Cardiac muscle cell (in vitro differentiated cells and primary cell): Measurements from ENCODE around the gene WDR53. TPM values are rescaled to one million over a fixed set of nuclear protein-coding genes. Genes with fewer than 3 reads are reported as not detected.
A peak's percentile ranks its signal among the peaks of the same experiment; 100 is the strongest.

ENCODE experiments used
- DNase-seq, 2 donors: peaks; one replicate each; pipeline versions ENCODE4 v3.0.0 to v3.0.0-alpha.2; 2010 to 2017; ENCODE audit warnings: low read depth in 1 of 2, low spot score in 1 of 2
- H3K27ac ChIP-seq: fragments of 200-600 bp; sonication (generic); 2 replicates; pipeline ENCODE4 v1.5.1; 2016
- H3K27me3 ChIP-seq: fragments of 200-600 bp; sonication (generic); 2 replicates; pipeline ENCODE4 v1.6.0; 2016; ENCODE audit warnings: control low read depth
- H3K36me3 ChIP-seq: fragments of 200-600 bp; sonication (generic); 2 replicates; pipeline ENCODE4 v1.5.1; 2016; ENCODE audit warnings: control low read depth
- H3K4me1 ChIP-seq: fragments of 200-600 bp; sonication (generic); 2 replicates; pipeline ENCODE4 v1.8.1; 2017; ENCODE audit warnings: low read depth, mild to moderate bottlenecking, mixed run types
- H3K4me3 ChIP-seq: fragments of 200-600 bp; sonication (generic); 2 replicates; pipeline ENCODE4 v1.5.1; 2016; ENCODE audit warnings: mild to moderate bottlenecking
- H3K9me3 ChIP-seq: fragments of 200-600 bp; sonication (generic); 2 replicates; pipeline ENCODE4 v1.5.1; 2017; ENCODE audit warnings: low read depth, mild to moderate bottlenecking, control low read depth
- CTCF ChIP-seq: IDR thresholded peaks from 2 replicates; pipeline ENCODE4 v1.5.1; 2012; ENCODE audit warnings: low read depth, mild to moderate bottlenecking, low read length
- polyA plus RNA-seq: library from polyadenylated mRNA; unstranded; fragments of >200 nt; fragmentation: Nextera tagmentation; extraction: Ambion mirVana; gene quantifications from 2 replicates; pipeline ENCODE4 v1.2.1, GENCODE V29; 2016
- total RNA-seq: library from RNA; depleted of rRNA; stranded (reverse); fragments of >200 nt; gene quantifications from 2 replicates; pipeline ENCODE4 v1.2.3, GENCODE V29; 2016

The WDR53 gene
- total and polyA plus RNA-seq, 2 experiments from 2014 or later: 8.9 to 9.5 TPM

- H3K9me3 ChIP-seq: no peaks in the 10 kb centered on the region
- DNase-seq: no peak
- H3K36me3 ChIP-seq: no peaks in the 10 kb centered on the region
- H3K27me3 ChIP-seq: no peaks in the 10 kb centered on the region
- no peak for TF ChIP-seq CTCF
- H3K4me3 ChIP-seq: no peak overlapping the region
- no peak overlapping the region for H3K27ac ChIP-seq
- H3K4me1 ChIP-seq: no peaks in the 10 kb centered on the region
Observed at GRCh38 chr3:196544491-196544992, 23.8 kb downstream of the WDR53 start.

- no peak for DNase-seq
- no peaks in the 10 kb centered on the region for H3K4me1 ChIP-seq
- H3K9me3 ChIP-seq: no peaks in the 10 kb centered on the region
- H3K27me3 ChIP-seq: no peaks in the 10 kb centered on the region
- no peak overlapping the region for H3K27ac ChIP-seq
- no peak for TF ChIP-seq CTCF
- H3K4me3 ChIP-seq: no peak overlapping the region
- no peaks in the 10 kb centered on the region for H3K36me3 ChIP-seq
Observed at GRCh38 chr3:196541684-196542445, 26.5 kb downstream of the WDR53 start.

GRCh38 chr3:196537319-196537984 is 30.9 kb downstream of the WDR53 start:
- Histone ChIP-seq H3K27me3 (no peaks in the 10 kb centered on the region), H3K4me1 (no peaks in the 10 kb centered on the region), H3K9me3 (no peaks in the 10 kb centered on the region), H3K4me3 (no peak overlapping the region), H3K36me3 (no peaks in the 10 kb centered on the region), H3K27ac (no peak overlapping the region)
- peak in 1 of 2 donors; percentile 48 for DNase-seq
- peak; percentile 58 for TF ChIP-seq CTCF

- Histone ChIP-seq H3K27ac (no peak overlapping the region), H3K27me3 (no peaks in the 10 kb centered on the region), H3K36me3 (no peaks in the 10 kb centered on the region), H3K4me3 (no peak overlapping the region), H3K9me3 (no peaks in the 10 kb centered on the region), H3K4me1 (no peaks in the 10 kb centered on the region)
- peak in 1 of 2 donors; percentile 75 for DNase-seq
- no peak for TF ChIP-seq CTCF
Observed at GRCh38 chr3:196533260-196533681, 35.1 kb downstream of the WDR53 start.

DNA sequence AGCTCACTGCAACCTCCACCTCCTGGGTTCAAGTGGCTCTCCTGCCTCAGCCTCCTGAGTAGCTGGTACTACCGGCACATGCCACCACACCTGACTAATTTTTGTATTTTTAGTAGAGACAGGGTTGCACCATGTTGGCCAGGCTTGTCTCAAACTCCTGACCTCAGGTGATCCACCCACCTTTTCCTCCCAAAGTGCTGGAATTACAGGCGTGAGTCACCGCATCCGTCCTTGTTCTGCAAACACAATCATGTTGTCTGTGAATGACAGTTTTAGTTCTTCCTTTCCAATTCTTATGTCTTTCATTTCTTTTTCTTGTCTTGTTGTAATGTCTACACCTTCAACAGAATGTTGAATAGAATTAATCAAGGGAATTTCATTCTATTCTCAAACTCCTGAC is 36.9 kb downstream of the WDR53 start:
- no peak overlapping the region for H3K27ac ChIP-seq
- H3K4me3 ChIP-seq: no peak overlapping the region
- no peaks in the 10 kb centered on the region for H3K4me1 ChIP-seq
- no peak for TF ChIP-seq CTCF
- DNase-seq: no peak
- H3K9me3 ChIP-seq: no peaks in the 10 kb centered on the region
- no peaks in the 10 kb centered on the region for H3K27me3 ChIP-seq
- H3K36me3 ChIP-seq: no peaks in the 10 kb centered on the region
